ENCODE results near the gene ZNF556.
"Not testable (repeated sequence)": the region's sequence is repeated elsewhere in the genome, so short reads cannot be mapped to it uniquely, and the experiment has no call there.

Gene ZNF556

GRCh38 chr19:2854849-2855248 is 12.3 kb upstream of the ZNF556 start:
- no peak for DNase-seq

DNA sequence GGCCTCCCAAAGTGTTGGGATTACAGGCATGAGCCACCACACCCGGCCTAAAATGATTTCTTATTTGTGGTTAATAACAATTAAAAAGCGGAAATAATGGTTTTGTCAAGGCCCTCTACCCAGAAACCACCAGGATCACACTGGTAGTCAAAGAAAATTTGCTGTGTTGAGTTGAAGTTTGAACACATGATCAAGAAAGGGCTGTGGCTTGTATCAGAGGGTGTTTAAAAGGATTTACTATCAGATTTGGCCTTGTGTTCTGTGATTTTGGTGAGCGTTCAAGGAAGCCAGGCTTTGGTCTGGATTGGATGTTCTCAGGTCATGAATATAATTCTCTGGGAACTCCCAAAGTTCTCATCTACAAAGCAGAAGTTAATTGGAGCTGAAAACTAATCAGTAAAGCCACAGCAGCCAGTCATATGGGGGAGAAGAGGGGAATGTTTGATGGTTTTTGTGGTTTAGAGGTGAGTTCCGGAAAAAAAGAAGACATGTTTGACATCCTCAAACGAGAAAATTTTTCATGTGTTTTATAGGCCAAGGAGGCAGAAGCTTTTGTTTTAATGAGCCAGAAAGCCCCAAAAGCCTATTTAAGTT is 10.6 kb upstream of the ZNF556 start:
- DNase-seq: no peak

DNA sequence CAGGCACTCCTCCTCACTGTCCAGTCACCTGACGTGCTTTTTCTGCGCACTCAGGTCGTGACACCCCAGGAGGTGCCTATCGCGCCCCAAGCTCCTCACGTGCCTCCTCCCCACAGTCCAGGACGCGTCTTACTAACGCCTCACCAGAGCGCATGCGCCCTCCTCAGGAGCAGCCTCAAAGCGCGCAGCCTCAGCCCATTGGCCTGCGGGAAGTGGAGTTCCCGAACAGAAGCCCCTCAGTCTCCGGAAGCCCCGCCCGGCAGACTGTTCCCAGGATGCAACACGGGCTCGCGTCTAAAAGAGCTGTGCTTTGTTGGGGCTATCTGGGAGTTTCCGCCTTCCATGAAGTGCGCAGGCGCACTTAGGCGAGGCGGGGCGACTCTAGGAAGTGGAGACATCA is 8.3 kb upstream of the ZNF556 start:
- DNase-seq: no peak

GRCh38 chr19:2863816-2864215 is 3.3 kb upstream of the ZNF556 start:
- no peak for DNase-seq

- no peak for DNase-seq
Measured at GRCh38 chr19:2865334-2866100, 1.6 kb upstream of the ZNF556 start.

DNA sequence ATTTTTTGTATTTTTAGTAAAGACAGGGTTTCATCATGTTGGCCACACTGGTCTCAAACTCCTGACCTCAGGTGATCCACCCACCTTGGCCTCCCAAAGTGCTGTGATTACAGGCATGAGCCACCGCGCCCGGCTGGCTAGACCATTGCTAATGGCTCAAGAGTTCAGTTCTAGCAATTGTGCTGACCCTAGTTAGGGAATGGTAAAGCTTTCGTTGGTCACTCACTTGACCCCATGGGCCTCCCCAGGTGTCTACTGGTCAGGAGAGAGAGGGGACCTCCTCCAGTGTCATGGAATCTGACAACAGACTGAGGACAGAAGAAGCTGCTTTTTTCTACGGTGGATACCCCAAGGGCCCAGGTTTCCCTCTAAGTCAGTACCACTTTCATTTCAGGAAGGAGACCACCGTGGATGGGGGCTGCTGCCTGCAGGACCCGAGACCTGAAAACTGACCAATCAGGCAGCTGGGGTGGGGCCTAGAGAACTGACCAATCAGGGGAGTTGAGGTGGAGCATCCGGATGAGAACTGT is 575 bp upstream of the ZNF556 start:
- DNase-seq: no peak

DNA sequence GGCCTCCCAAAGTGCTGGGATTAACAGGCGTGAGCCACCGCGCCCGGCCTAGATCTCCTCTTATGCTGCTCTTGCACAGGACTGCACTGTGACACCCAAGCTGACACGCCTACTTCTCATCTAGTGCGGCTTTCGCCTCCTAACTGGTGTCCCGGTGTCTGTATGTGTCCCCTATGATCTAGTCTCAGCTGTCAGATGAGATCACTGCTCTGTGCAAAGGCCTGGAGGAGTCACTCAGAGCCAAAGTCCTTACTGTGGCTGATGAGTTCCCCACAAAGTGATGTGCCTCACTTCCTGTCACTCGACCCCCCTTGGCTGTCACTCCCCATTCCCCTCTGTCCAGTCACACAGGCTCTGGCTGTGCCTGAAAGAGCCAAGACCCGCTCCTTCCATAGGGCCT is 2.5 kb downstream of the ZNF556 start:
- no peak for DNase-seq

DNA sequence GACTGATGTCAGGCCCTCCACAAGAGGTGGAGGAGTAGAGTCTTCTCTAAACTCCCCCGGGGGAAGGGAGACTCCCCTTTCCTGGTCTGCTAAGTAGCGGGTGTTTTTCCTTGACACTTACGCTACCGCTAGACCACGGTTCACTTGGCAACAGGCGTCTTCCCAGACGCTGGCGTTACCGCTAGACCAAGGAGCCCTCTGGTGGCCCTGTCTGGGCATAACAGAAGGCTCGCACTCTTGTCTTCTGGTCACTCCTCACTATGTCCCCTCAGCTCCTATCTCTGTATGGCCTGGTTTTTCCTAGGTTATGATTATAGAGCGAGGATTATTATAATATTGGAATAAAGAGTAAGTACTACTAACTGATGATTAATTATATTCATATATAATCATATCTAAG is 5.0 kb downstream of the ZNF556 start:
- not testable (repeated sequence) for DNase-seq

DNA sequence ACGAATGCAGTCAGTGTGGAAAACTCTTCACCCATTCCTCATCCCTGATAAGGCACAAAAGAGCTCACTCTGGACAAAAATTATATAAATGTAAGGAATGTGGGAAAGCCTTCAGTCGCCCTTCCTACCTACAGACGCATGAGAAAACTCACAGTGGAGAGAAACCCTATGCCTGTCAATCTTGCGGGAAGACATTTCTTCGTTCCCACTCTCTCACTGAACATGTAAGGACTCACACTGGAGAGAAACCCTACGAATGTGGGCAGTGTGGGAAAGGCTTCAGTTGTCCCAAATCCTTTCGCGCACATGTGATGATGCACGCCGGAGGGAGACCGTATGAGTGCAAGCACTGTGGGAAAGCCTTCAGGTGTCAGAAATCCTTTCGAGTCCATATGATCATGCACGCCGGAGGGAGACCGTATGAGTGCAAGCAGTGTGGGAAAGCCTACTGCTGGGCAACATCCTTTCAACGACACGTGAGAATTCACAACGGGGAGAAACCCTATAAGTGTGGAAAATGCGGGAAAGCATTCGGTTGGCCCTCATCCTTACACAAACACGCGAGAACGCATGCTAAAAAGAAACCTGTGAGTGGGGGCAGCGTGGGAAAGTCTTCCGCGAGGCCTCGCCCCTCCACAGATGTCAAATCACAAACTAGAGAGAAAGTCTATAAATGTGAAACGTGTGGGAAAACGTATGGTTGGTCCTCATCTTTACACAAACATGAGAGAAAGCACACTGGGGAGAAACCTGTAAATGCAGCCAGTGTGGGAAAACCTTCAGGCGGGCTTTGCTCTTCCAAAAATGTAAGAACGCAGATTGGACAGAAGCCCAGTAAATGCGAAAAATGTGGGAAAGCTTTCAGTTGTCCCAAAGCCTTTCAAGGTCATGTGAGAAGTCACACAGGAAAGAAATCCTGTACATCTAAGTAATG is 10.5 kb downstream of the ZNF556 start:
- no peak for DNase-seq

DNA sequence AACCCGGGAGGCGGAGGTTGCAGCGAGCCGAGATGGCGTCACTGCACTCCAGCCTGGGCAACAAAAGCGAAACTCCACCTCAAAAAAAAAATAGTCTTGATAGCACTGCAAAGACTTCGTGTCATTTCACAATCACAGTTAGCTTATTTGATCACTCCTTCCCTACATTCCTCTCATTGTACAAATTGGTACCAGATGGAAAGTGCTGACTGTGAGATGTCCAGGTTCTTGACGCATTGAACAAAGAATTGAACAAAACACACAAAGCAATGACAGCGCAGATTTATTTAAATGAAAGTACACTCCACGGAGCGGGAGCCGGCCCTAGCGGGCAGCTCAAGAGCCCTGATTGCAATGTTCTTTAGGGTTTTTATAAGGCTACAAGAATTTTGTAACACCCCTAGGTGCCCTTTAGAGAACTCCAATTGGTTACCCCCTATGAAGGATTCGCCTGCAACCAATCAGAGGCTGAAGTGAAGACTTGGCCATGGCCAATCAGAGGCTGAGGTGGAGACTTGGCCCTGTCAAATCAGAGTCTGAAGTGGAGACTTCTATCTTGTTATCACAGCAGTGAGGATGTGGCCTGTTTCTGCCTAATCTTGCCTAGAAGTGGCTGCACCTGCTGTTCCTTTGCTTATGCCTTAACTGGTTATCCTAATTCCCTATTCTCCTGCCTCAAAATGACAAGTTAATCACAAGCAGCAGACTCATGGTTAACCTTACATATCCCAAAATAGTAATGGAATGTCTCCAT is 16.7 kb downstream of the ZNF556 start:
- no peak for DNase-seq

- DNase-seq: no peak
Measured at GRCh38 chr19:2885736-2886135, 18.6 kb downstream of the ZNF556 start.

- no peak for DNase-seq
Measured at GRCh38 chr19:2887391-2887914, 20.3 kb downstream of the ZNF556 start.

- DNase-seq: peak; percentile 56
Measured at GRCh38 chr19:2888731-2889224, 21.6 kb downstream of the ZNF556 start.

DNA sequence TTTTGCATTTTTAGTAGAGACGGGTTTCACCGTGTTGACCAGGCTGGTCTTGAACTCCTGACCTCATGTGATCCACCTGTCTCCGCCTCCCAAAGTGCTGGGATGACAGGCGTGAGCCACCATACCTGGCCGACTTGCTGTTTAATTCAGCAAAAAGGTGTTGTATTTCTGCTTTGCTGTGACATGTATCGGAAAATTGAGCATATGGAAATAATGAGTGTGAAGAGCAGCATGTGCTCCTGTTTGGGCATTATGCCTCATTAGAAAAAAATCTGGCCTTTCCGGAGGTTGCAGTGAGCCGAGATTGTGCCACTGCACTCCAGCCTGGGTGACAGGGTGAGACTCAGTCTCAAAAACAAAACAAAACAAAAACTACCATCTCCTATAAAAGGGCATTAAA is 23.4 kb downstream of the ZNF556 start:
- not testable (repeated sequence) for DNase-seq

- DNase-seq: no peak
Measured at GRCh38 chr19:2896694-2897093, 29.6 kb downstream of the ZNF556 start.

DNA sequence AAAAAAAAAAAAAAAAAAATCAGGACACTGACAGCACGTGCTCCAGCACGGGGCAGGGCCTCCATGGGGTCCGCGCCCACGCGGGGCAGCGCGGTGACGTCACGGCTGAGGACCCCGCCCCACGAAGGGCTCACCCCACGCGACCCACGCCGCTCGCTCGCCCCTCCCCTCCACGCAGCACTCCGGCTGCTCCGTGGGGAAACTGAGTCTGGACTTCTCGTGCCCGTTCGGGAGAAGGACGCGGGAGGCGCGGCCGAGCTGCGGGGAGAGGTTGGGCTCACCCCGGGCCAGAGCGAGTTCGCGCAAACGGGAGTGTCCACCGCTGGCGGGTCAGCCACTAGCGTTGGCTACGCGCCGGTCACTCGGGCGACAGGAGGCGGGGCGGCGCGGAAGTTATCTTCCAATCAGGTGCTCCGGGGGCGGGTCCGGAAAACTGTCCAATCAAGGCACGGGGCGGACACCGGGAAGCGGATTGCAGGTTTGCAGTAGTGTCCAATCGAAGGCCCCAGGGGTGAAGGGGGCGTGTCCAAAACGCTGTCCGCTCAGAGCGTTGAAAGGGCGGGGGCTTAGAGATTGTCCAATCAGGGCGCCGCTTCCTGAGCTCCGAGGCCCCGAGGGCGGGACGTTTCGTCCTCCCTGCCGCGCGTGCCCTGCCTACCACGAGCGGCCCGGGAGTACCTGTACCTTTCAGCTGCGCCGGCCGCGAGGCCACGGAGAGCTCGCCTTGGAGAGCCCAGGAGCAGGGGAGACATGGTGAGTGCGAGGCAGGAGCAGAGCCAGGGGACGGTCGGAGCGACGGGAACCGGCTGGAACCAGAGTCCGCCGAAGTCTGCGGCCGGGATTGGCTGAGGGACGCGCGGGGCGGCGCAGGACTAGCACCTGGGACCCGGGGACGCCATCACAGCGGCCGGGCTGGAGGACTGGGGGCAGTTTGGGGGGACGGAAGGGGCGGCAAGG is 33.4 kb downstream of the ZNF556 start, which contains the start of gene ZNF57:
Gene ZNF57 (plus strand): TSS at position 633 of the 957 bp plus-strand sequence. CDS start 118 bp downstream, at position 751.
- DNase-seq: peak; percentile 98

DNA sequence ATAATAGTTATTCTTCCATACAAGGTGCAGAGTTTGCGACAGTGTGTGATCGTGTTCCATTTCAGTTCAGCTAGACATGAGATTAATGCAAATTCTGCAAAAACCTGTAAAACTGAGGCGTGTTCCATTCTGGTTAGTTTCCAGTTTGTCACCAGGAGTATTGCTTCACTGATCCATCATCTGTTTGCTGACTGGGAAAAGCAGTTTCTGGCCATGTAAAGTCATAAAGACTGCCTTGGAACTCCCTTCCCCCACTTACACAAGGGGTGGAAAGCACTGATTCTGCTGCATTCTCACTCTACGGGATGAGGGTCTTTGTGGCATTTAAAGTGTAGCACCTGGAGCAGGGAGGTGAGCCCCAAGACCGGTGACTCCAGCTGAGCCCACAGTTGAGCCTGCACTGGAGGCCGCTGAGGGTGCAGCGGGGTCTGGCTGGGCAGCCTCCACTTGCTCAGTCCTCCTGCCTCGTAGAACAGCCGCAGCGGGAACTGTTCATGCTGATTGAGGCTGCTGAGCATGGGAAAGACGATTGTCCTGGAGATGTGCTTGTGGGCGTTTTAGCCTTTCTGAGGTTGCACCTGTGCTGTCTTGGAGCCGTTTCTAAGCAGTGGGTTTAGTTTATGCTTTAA is 35.6 kb downstream of the ZNF556 start:
- no peak for DNase-seq

- not testable (repeated sequence) for DNase-seq
Measured at GRCh38 chr19:2903326-2903725, 36.2 kb downstream of the ZNF556 start.

GRCh38 chr19:2905918-2906519 is 38.9 kb downstream of the ZNF556 start:
- no peak for DNase-seq
